GM10847 (cell line): Measurements from ENCODE around the gene PFN3.
A peak's percentile ranks its signal among the peaks of the same experiment; 100 is the strongest.

Source experiments
- POLR2A ChIP-seq: IDR thresholded peaks from 2 replicates; pipeline ENCODE4 v1.6.1; 2011; ENCODE audit not compliant: insufficient read length; ENCODE audit errors: extremely low read depth

PFN3 gene

GRCh38 chr5:177364159-177364962 lies 36.1 kb downstream of the PFN3 start:
- TF ChIP-seq POLR2A = no peak

- no peak for TF ChIP-seq POLR2A
These were observed 36.9 kb downstream of the PFN3 start for GRCh38 chr5:177363565-177363964.

- no peak for TF ChIP-seq POLR2A
These were observed 37.6 kb downstream of the PFN3 start for GRCh38 chr5:177362610-177363507.

GRCh38 chr5:177362292-177362609 lies 38.2 kb downstream of the PFN3 start:
- no peak for TF ChIP-seq POLR2A

GRCh38 chr5:177361418-177362291 lies 38.8 kb downstream of the PFN3 start:
- no peak for TF ChIP-seq POLR2A

GRCh38 chr5:177359860-177360259 lies 40.6 kb downstream of the PFN3 start:
- TF ChIP-seq POLR2A = no peak

- no peak for TF ChIP-seq POLR2A
These were observed 41.0 kb downstream of the PFN3 start for GRCh38 chr5:177359451-177359851.

- no peak for TF ChIP-seq POLR2A
These were observed 42.1 kb downstream of the PFN3 start for GRCh38 chr5:177358370-177358819.

GRCh38 chr5:177357459-177358351 lies 42.8 kb downstream of the PFN3 start, which contains the start of gene RGS14:
Gene RGS14 (plus strand): TSS chr5:177357924. CDS start chr5:177358025, 101 bp downstream.
- peak; percentile 58 for TF ChIP-seq POLR2A

- no peak for TF ChIP-seq POLR2A
These were observed 43.4 kb downstream of the PFN3 start for GRCh38 chr5:177357146-177357458.

GRCh38 chr5:177356746-177357145 lies 43.7 kb downstream of the PFN3 start:
- no peak for TF ChIP-seq POLR2A

- TF ChIP-seq POLR2A = no peak
These were observed 44.6 kb downstream of the PFN3 start for GRCh38 chr5:177355868-177356168.

- TF ChIP-seq POLR2A = no peak
These were observed 45.1 kb downstream of the PFN3 start for GRCh38 chr5:177355162-177355867.

- TF ChIP-seq POLR2A = no peak
These were observed 45.8 kb downstream of the PFN3 start for GRCh38 chr5:177354711-177355110.

- TF ChIP-seq POLR2A = no peak
These were observed 46.2 kb downstream of the PFN3 start for GRCh38 chr5:177354256-177354655.
